Upper lobe of left lung (tissue), 4 donors: ENCODE data around the gene C5orf15.

Experiments used
- CTCF ChIP-seq, 6 experiments: fragments of 450-650 bp in 4 of 6; fragments of 200-600 bp in 2 of 6; sonication (generic) in 2 of 6; IDR thresholded peaks; one replicate each; pipeline ENCODE4 v1.5.1; 2016 to 2019; ENCODE audit warnings: antibody characterized with exemption in 6 of 6
- EP300 ChIP-seq, 4 donors: sonication (generic); formaldehyde crosslinking; IDR thresholded peaks; one replicate each; pipeline ENCODE4 v1.5.1; 2017; ENCODE audit warnings: antibody characterized with exemption in 4 of 4, control low read depth in 2 of 4
- POLR2A ChIP-seq, 4 donors: fragments of 450-650 bp; IDR thresholded peaks; one replicate each; pipeline ENCODE4 v1.5.1; 2016 to 2017; ENCODE audit warnings: antibody characterized with exemption in 4 of 4, mild to moderate bottlenecking in 2 of 4

GRCh38 chr5:133934311-133934710 lies 34.1 kb downstream of the C5orf15 start:
- TF ChIP-seq POLR2A (IDR thresholded peaks at IDR 0.05): no peak
- no peak for TF ChIP-seq CTCF (IDR thresholded peaks at IDR 0.05)
- TF ChIP-seq EP300 (IDR thresholded peaks at IDR 0.05): no peak
